ENCODE data around the gene TOP2B.

The TOP2B gene

GRCh38 chr3:25554376-25554775 lies 110.3 kb downstream of the TOP2B start:
- no peak for DNase-seq

GRCh38 chr3:25552251-25552650 lies 112.5 kb downstream of the TOP2B start:
- DNase-seq, result no peak

GRCh38 chr3:25548836-25549235 lies 115.9 kb downstream of the TOP2B start:
- DNase-seq, result no peak

- DNase-seq, result no peak
Observed at GRCh38 chr3:25547943-25548674, 116.6 kb downstream of the TOP2B start.
